Urinary bladder (tissue), 4 donors: ENCODE data around the gene MAGEA12. TPM values are rescaled to one million over a fixed set of nuclear protein-coding genes. Genes with fewer than 3 reads are reported as not detected.
"Not testable (repeated sequence)": the region's sequence is repeated elsewhere in the genome, so short reads cannot be mapped to it uniquely, and the experiment has no call there.

Experiments used
- DNase-seq: peaks from one replicate; pipeline ENCODE4 v3.0.0-alpha.2; 2015; ENCODE audit errors: extremely low spot score
- H3K27ac ChIP-seq: one replicate; pipeline ENCODE4 v1.5.1; 2013; ENCODE audit warnings: low read depth, mild to moderate bottlenecking, moderate library complexity
- H3K36me3 ChIP-seq: one replicate; pipeline ENCODE4 v1.6.1; 2013; ENCODE audit warnings: mild to moderate bottlenecking, moderate library complexity; ENCODE audit not compliant: insufficient read depth
- H3K4me1 ChIP-seq: one replicate; pipeline ENCODE4 v1.6.1; 2013; ENCODE audit warnings: mild to moderate bottlenecking, moderate library complexity; ENCODE audit not compliant: insufficient read depth
- H3K4me3 ChIP-seq: one replicate; pipeline ENCODE4 v1.5.1; 2013; ENCODE audit warnings: low read depth, low read length
- WGBS: extraction: QIAGEN DNeasy Blood & Tissue Kit; methylation state at CpG from one replicate; pipeline ENCODE4 v1.1.7; 2013; 5-methylcytosine and 5-hydroxymethylcytosine counted together
- polyA plus RNA-seq: library from polyadenylated mRNA; stranded (reverse); fragments of 200-250 nt; gene quantifications from one replicate; pipeline ENCODE4 v1.2.3, GENCODE V29; 2013
- total RNA-seq: library from RNA; depleted of rRNA; stranded (reverse); fragments of >200 nt; gene quantifications from one replicate; pipeline ENCODE4 v1.2.3, GENCODE V29; 2014
- donor health status: healthy with polysubstance abuse.
- donor health status: healthy.

The MAGEA12 gene, protein sequence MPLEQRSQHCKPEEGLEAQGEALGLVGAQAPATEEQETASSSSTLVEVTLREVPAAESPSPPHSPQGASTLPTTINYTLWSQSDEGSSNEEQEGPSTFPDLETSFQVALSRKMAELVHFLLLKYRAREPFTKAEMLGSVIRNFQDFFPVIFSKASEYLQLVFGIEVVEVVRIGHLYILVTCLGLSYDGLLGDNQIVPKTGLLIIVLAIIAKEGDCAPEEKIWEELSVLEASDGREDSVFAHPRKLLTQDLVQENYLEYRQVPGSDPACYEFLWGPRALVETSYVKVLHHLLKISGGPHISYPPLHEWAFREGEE
- total RNA-seq (not detected), polyA plus RNA-seq (not detected)

- H3K4me1 ChIP-seq: no peaks in the 10 kb centered on the region
- no peak within 1 kb of the TSS for H3K4me3 ChIP-seq
- H3K36me3 ChIP-seq: no peaks in the 10 kb centered on the region
- WGBS: 91% methylated on average over 19 of the region's 21 CpGs
- DNase-seq: no peak
- no peak within 1 kb of the TSS for H3K27ac ChIP-seq
Measured at GRCh38 chrX:152733261-152733975, at the start of gene MAGEA12, which contains the start of gene CSAG1. TSS of gene MAGEA12 (plus strand) at chrX:152733757. CDS start at chrX:152736162, 2,405 bp downstream. TSS of gene CSAG1 (minus strand) at chrX:152733721. CDS start at chrX:152732460, 1,261 bp downstream.

GRCh38 chrX:152697952-152698931 is 35.3 kb upstream of the MAGEA12 start, which contains the start of gene MAGEA3:
TSS of gene MAGEA3 (plus strand) at chrX:152698794. CDS start at chrX:152700833, 2,039 bp downstream.
- H3K27ac ChIP-seq, H3K4me1 ChIP-seq, H3K4me3 ChIP-seq, DNase-seq, H3K36me3 ChIP-seq: not testable (repeated sequence)
- 86% methylated on average over 5 of the region's 34 CpGs for WGBS

GRCh38 chrX:152700390-152700789 is 33.2 kb upstream of the MAGEA12 start:
- WGBS: over 99% methylated on average over 4 of the region's 5 CpGs
- not testable (repeated sequence) for H3K27ac ChIP-seq, H3K36me3 ChIP-seq, DNase-seq, H3K4me3 ChIP-seq, H3K4me1 ChIP-seq

DNA sequence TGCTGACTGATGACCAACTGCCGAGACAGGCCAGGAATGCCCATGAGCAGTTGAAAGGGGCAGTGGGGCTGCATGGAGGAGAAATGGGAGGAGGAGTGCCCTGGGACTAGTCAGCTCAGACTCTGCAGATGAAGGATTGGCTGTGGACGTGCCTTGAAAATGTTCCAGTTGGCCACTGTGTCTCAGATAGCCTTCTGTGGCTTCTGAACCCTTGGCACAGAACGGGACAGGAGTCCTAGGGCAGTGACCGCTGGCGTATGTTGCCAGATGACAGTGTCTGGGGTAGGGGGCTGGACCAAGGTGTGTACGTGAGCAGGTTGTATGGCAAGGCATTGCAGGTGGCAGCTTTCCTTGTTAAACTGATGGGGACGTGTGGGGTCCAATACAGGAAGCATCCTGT is 27.1 kb upstream of the MAGEA12 start:
- 79% methylated on average over 2 of the region's 7 CpGs for WGBS
- H3K4me1 ChIP-seq, DNase-seq, H3K27ac ChIP-seq, H3K36me3 ChIP-seq, H3K4me3 ChIP-seq: not testable (repeated sequence)

DNA sequence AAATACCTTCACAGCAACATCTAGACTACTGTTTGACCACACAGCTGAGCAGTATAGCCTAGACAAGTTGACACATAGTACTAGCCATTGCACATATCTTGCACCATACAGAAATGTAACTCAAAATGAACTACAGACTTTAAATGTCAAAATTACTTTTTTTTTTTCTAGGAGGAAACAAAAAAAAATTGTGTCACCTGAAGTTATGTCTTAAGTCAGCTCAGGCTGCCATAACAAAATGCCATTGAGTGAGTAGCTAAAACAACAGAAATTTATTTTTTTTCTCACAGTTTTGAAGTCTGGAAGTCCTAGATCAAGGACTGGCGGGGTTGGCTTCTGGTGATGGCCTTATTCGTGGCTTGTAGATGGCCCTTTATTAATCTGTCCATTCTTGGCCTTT is 24.4 kb upstream of the MAGEA12 start, which contains the start of gene CSAG2:
TSS of gene CSAG2 (minus strand) at position 101 of the 400 bp plus-strand sequence. CDS start 161 bp downstream, outside the sequence.
- DNase-seq, H3K36me3 ChIP-seq, H3K4me1 ChIP-seq, H3K4me3 ChIP-seq, H3K27ac ChIP-seq: not testable (repeated sequence)
- WGBS: no CpG with 5 or more reads among the region's 2 CpGs

GRCh38 chrX:152713195-152713594 is 20.4 kb upstream of the MAGEA12 start:
- DNase-seq, H3K36me3 ChIP-seq, H3K27ac ChIP-seq, H3K4me3 ChIP-seq, H3K4me1 ChIP-seq: not testable (repeated sequence)
- no CpG with 5 or more reads among the region's 5 CpGs for WGBS

DNA sequence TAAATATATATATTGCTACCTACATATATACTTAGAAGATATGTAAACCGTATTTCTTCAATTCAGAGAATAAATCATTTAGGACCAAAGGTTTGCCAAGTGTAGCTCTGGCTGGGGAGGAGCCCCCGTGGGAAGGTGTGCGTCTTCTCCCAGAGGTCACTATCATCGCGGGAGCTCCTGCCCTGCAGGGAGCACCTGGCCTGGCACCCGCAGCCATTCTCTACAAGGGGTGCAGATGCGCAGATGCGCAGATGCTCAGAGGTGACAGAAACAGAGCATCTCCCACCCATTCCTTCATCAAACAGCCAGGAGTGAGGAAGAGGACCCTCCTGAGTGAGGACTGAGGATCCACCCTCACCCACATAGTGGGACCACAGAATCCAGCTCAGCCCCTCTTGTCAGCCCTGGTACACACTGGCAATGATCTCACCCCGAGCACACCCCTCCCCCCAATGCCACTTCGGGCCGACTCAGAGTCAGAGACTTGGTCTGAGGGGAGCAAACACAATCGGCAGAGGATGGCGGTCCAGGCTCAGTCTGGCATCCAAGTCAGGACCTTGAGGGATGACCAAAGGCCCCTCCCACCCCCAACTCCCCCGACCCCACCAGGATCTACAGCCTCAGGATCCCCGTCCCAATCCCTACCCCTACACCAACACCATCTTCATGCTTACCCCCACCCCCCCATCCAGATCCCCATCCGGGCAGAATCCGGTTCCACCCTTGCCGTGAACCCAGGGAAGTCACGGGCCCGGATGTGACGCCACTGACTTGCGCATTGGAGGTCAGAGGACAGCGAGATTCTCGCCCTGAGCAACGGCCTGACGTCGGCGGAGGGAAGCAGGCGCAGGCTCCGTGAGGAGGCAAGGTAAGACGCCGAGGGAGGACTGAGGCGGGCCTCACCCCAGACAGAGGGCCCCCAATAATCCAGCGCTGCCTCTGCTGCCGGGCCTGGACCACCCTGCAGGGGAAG is 19.5 kb upstream of the MAGEA12 start, which contains the start of gene MAGEA2B:
TSS of gene MAGEA2B (plus strand) at position 814 of the 973 bp plus-strand sequence. CDS start 2,479 bp downstream, outside the sequence.
- whole genome bisulfite sequencing: no CpG with 5 or more reads among the region's 35 CpGs
- H3K36me3 ChIP-seq: not testable (repeated sequence)

DNA sequence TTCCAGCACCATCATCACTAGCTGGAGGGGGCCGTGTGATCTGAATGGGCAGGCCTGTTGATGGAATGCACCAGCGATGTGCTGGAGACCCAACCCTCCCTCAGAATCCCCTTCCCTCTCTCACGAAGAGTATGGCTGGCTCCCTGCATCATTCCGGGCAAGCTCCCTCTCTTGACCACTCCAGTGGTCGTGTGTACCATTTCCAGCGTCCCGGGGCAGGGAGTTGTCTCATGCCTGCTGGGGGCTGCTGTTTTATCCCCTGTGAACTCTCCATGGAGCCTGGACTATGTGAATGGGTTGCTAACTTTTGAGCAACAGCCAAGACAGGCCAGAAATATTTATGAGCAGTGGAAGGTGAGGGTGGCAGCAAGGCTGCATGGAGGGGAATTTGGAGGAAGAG is 8.1 kb upstream of the MAGEA12 start:
- no peaks in the 10 kb centered on the region for H3K36me3 ChIP-seq
- no peak for DNase-seq
- no peaks in the 10 kb centered on the region for H3K4me1 ChIP-seq
- H3K4me3 ChIP-seq: no peak overlapping the region
- H3K27ac ChIP-seq: no peak overlapping the region
- 71% methylated on average over 7 of the region's 7 CpGs for WGBS

More for the DNA sequence above, 19.5 kb upstream of the MAGEA12 start, which contains the start of gene MAGEA2B:
- DNase-seq, H3K4me3 ChIP-seq, H3K27ac ChIP-seq, H3K4me1 ChIP-seq: not testable (repeated sequence)

GRCh38 chrX:152734143-152734858 is 744 bp downstream of the MAGEA12 start:
- 93% methylated on average over 20 of the region's 22 CpGs for WGBS
- not testable (repeated sequence) for H3K36me3 ChIP-seq, H3K4me3 ChIP-seq, H3K27ac ChIP-seq, H3K4me1 ChIP-seq, DNase-seq

DNA sequence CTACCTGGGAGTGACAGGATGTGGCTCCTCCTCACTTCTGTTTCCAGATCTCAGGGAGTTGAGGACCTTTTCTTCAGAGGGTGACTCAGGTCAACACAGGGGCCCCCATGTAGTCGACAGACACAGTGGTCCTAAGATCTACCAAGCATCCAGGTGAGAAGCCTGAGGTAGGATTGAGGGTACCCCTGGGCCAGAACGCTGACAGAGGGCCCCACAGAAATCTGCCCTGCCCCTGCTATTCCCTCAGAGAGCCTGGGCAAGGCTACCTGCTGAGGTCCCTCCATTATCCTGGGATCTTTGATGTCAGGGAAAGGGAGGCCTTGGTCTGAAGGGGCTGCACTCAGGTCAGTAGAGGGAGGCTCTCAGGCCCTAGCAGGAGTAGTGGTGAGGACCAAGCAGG is 1.5 kb downstream of the MAGEA12 start:
- DNase-seq: no peak

DNA sequence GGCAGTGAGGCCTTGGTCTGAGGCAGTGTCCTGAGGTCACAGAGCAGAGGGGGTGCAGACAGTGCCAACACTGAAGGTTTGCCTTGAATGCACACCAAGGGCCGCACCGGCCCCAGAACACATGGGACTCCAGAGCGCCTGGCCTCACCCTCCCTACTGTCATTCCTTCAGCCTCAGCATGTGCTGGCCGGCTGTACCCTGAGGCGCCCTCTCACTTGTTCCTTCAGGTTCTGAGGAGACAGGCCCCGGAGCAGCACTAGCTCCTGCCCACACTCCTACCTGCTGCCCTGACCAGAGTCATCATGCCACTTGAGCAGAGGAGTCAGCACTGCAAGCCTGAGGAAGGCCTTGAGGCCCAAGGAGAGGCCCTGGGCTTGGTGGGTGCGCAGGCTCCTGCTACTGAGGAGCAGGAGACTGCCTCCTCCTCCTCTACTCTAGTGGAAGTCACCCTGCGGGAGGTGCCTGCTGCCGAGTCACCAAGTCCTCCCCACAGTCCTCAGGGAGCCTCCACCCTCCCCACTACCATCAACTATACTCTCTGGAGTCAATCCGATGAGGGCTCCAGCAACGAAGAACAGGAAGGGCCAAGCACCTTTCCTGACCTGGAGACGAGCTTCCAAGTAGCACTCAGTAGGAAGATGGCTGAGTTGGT is 2.4 kb downstream of the MAGEA12 start:
- WGBS: 93% methylated on average over 12 of the region's 12 CpGs
- H3K36me3 ChIP-seq: no peaks in the 10 kb centered on the region
- no peak overlapping the region for H3K4me3 ChIP-seq
- H3K4me1 ChIP-seq: no peaks in the 10 kb centered on the region
- no peak for DNase-seq
- H3K27ac ChIP-seq: no peak overlapping the region

More for the DNA sequence above, 1.5 kb downstream of the MAGEA12 start:
- H3K36me3 ChIP-seq: no peaks in the 10 kb centered on the region
- WGBS: 83% methylated on average over 2 of the region's 2 CpGs
- H3K27ac ChIP-seq: no peak overlapping the region
- no peak overlapping the region for H3K4me3 ChIP-seq
- no peaks in the 10 kb centered on the region for H3K4me1 ChIP-seq
